Common myeloid progenitor, CD34-positive (primary cell): Measurements from ENCODE around the gene MGST2.

ENCODE experiments used
- CTCF ChIA-PET: fragments of 350-600 bp; sonication (Branson Sonifier 250); formaldehyde crosslinking; loops from one replicate; lab custom pipeline; 2021; ENCODE audit warnings: antibody characterized with exemption; lab: Charles Lee
- POLR2A ChIA-PET: fragments of 350-600 bp; sonication (Branson Sonifier 250); formaldehyde crosslinking; loops from one replicate; lab custom pipeline; 2021; ENCODE audit warnings: antibody characterized with exemption; lab: Charles Lee
- DNase-seq, 3 donors: peaks; one replicate each; pipeline versions ENCODE4 v3.0.0 to v3.0.0-alpha.2; 2013
- H3K27ac ChIP-seq, 2 experiments: 1 replicate in 1 of 2; 2 replicates in 1 of 2; pipeline ENCODE4 v1.7.0; 2013; ENCODE audit warnings: inconsistent platforms in 2 of 2, low read length in 2 of 2, mild to moderate bottlenecking in 2 of 2, low read depth in 1 of 2, moderate library complexity in 1 of 2; ENCODE audit not compliant: severe bottlenecking in 2 of 2, insufficient read depth in 1 of 2, poor library complexity in 1 of 2
- H3K27me3 ChIP-seq, 5 experiments: replicated peaks in 2 of 5; 1 replicate in 3 of 5; 2 replicates in 2 of 5; pipeline versions ENCODE4 v1.6.1 to v1.7.0; 2013; ENCODE audit warnings: low read length in 4 of 5, mild to moderate bottlenecking in 2 of 5, moderate library complexity in 2 of 5, inconsistent platforms in 1 of 5; ENCODE audit not compliant: insufficient read depth in 5 of 5, control insufficient read depth in 4 of 5
- H3K36me3 ChIP-seq, 4 experiments: 1 replicate in 2 of 4; 2 replicates in 2 of 4; pipeline versions ENCODE4 v1.6.1 to v1.7.0; 2013; ENCODE audit warnings: low read length in 3 of 4, control low read depth in 1 of 4, mild to moderate bottlenecking in 1 of 4; ENCODE audit not compliant: control insufficient read depth in 4 of 4, insufficient read depth in 4 of 4
- H3K4me1 ChIP-seq, 4 experiments: 1 replicate in 3 of 4; 2 replicates in 1 of 4; pipeline versions ENCODE4 v1.6.1 to v1.7.1; 2013; ENCODE audit warnings: low read length in 3 of 4, mild to moderate bottlenecking in 3 of 4, control low read depth in 1 of 4, inconsistent platforms in 1 of 4, moderate library complexity in 1 of 4; ENCODE audit not compliant: control insufficient read depth in 4 of 4, insufficient read depth in 4 of 4; ENCODE audit errors: control extremely low read depth in 1 of 4
- H3K4me3 ChIP-seq, 7 experiments: 1 replicate in 4 of 7; 2 replicates in 3 of 7; pipeline versions ENCODE4 v1.5.1 to v1.7.0; 2013; ENCODE audit warnings: mild to moderate bottlenecking in 7 of 7, low read length in 6 of 7, moderate library complexity in 6 of 7, inconsistent platforms in 2 of 7, low read depth in 2 of 7, control low read depth in 1 of 7; ENCODE audit not compliant: insufficient read depth in 4 of 7, control insufficient read depth in 1 of 7; ENCODE audit errors: extremely low read depth in 1 of 7
- H3K9me3 ChIP-seq, 5 experiments: 1 replicate in 4 of 5; 2 replicates in 1 of 5; pipeline versions ENCODE4 v1.6.1 to v1.7.1; 2013; ENCODE audit warnings: low read length in 4 of 5, mild to moderate bottlenecking in 2 of 5, inconsistent platforms in 1 of 5, low read depth in 1 of 5, moderate library complexity in 1 of 5; ENCODE audit not compliant: control insufficient read depth in 4 of 5, insufficient read depth in 2 of 5; ENCODE audit errors: control extremely low read depth in 1 of 5
- WGBS: methylation state at CpG from one replicate; pipeline ENCODE4 v1.1.5; 2013; ENCODE audit not compliant: insufficient coverage; 5-methylcytosine and 5-hydroxymethylcytosine counted together

Gene MGST2

DNA sequence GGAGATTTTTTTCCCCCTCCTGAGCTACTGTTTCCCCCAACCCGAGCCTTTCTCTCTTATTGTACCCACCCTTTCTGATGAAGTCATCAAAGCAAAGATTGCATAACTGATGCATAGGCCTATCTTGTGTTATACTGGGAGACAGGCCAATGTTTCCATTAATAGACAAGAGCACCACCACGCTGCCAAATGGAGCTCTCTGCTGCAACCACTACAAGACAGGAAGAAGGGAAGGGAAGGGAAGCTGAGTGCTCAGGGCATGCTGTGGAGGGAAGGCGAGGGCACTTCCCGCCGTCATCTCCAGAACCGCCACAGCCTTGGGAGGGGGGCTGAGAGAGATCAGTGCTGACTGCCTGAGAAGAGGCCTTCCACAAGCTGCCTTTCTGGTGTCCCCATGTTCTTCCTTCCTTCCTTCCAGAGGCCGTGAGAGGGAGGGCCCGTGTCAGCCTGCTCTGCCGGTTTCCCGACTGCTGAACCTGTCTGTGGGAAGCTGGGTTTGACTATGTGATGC is 75.0 kb downstream of the MGST2 start:
- H3K27ac ChIP-seq = no peak overlapping the region
- no peaks in the 10 kb centered on the region for H3K9me3 ChIP-seq
- peak; percentile 31 to 70 (median 63) for DNase-seq
- POLR2A ChIA-PET = interaction anchor here (0.6 kb wide), 1 partner anchor 25 kb away, joined by 3 read pairs; no protein-coding TSS in a partner anchor
- CTCF ChIA-PET = interaction anchor here (1.1 to 5.8 kb wide), 7 partner anchors 10 to 586 kb away, joined by 3 to 34 read pairs (median 3); no protein-coding TSS in a partner anchor
- H3K4me1 ChIP-seq = peaks cover 0 to 32% (median 22%) of the 10 kb centered on the region in 4 experiments
- no peaks in the 10 kb centered on the region for H3K27me3 ChIP-seq
- H3K4me3 ChIP-seq = peak overlapping the region in 1 of 7 experiments; percentile 29
- 0% methylated on average over 4 of the region's 10 CpGs for whole genome bisulfite sequencing
- no peaks in the 10 kb centered on the region for H3K36me3 ChIP-seq

DNA sequence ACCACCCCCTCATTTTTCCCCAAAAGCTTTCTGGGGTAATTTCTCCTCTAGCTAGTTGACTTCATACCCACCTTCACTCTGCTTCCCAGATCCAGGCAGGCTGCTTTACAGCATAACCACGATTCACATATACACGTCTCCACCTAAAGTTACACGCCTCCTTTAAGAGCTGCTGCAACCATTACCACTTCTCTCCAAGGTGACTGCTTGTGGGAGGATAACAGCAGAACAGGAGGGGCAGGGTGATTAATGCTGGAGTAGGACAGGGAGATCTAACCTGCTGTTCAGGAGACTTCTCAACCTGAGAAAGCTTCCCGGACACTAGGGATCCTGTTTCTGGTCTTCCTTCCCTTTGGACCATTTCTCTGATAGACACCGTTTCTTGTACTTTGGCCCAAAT is 77.4 kb downstream of the MGST2 start:
- ChIA-PET POLR2A (no interaction called here), CTCF (interaction anchor here (0.8 to 1.1 kb wide), 3 partner anchors 23 to 121 kb away, joined by 3 read pairs; no protein-coding TSS in a partner anchor)
- Histone ChIP-seq H3K36me3 (no peaks in the 10 kb centered on the region), H3K4me3 (no peak overlapping the region), H3K27me3 (no peaks in the 10 kb centered on the region), H3K4me1 (peaks cover 0 to 32% (median 24%) of the 10 kb centered on the region in 4 experiments), H3K27ac (no peak overlapping the region), H3K9me3 (no peaks in the 10 kb centered on the region)
- WGBS = 61% methylated on average over 3 of the region's 5 CpGs
- DNase-seq = no peak

DNA sequence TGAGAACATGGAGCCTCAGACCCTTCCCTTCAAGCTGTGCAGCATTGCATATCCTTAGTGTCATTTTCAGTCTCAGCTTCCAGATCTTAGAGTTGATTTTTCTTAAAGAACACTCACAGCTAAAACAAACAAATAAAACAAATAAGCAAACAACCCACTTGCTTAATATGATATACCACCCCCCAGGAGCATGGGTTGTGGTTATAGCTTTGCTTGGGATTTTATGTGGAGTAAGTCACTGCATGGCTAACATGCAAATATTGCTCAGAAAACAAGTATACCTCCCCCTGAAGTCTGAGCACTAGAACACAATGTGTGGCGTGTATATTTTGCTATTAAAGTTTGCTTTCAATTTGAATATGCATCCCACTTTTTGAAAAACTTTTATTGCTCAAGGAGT is 78.6 kb downstream of the MGST2 start:
- no peak overlapping the region for H3K27ac ChIP-seq
- H3K9me3 ChIP-seq = no peaks in the 10 kb centered on the region
- no peak for DNase-seq
- no peak overlapping the region for H3K4me3 ChIP-seq
- WGBS = 100% methylated on average over 1 of the region's 1 CpG
- H3K4me1 ChIP-seq = peaks cover 6 to 44% (median 34%) of the 10 kb centered on the region in 4 experiments
- H3K27me3 ChIP-seq = no peaks in the 10 kb centered on the region
- CTCF ChIA-PET = interaction anchor here (1.1 to 1.2 kb wide), 4 partner anchors 12 to 510 kb away, joined by 3 to 4 read pairs (median 4); no protein-coding TSS in a partner anchor
- POLR2A ChIA-PET = no interaction called here
- H3K36me3 ChIP-seq = no peaks in the 10 kb centered on the region

DNA sequence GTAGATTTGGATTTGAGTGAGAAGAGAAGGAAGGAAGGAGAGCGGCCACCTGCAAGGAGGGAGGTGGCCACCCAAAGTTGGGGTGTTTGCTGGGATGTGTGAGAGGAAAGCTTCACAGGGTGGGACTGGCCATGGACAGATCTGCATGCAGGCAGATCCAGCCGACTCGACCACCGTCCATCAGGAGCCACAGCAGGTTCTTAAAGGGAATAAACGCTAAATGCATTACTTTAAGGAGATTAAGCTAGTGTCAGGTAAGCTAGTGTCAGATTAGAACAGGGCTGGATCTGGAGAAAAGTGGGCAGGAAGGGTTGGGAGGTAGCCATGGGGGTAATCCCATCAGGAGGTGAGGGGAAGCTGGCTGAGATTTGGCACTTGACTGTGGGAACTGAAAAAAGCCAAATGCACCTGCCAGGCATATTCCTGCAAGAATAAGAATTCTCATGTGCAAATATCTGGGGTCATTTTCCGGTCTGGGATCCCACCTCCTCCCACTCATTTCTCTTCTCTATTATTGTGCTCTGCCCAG is 79.6 kb downstream of the MGST2 start:
- CTCF ChIA-PET = interaction anchor here (0.6 to 1.2 kb wide), 6 partner anchors 11 to 96 kb away, joined by 3 to 4 read pairs (median 4); no protein-coding TSS in a partner anchor
- no peaks in the 10 kb centered on the region for H3K9me3 ChIP-seq
- no peak for DNase-seq
- H3K4me3 ChIP-seq = no peak overlapping the region
- 98% methylated on average over 6 of the region's 6 CpGs for WGBS
- no peaks in the 10 kb centered on the region for H3K27me3 ChIP-seq
- peaks cover 7 to 47% (median 36%) of the 10 kb centered on the region in 4 experiments for H3K4me1 ChIP-seq
- POLR2A ChIA-PET = no interaction called here
- no peak overlapping the region for H3K27ac ChIP-seq
- no peaks in the 10 kb centered on the region for H3K36me3 ChIP-seq

DNA sequence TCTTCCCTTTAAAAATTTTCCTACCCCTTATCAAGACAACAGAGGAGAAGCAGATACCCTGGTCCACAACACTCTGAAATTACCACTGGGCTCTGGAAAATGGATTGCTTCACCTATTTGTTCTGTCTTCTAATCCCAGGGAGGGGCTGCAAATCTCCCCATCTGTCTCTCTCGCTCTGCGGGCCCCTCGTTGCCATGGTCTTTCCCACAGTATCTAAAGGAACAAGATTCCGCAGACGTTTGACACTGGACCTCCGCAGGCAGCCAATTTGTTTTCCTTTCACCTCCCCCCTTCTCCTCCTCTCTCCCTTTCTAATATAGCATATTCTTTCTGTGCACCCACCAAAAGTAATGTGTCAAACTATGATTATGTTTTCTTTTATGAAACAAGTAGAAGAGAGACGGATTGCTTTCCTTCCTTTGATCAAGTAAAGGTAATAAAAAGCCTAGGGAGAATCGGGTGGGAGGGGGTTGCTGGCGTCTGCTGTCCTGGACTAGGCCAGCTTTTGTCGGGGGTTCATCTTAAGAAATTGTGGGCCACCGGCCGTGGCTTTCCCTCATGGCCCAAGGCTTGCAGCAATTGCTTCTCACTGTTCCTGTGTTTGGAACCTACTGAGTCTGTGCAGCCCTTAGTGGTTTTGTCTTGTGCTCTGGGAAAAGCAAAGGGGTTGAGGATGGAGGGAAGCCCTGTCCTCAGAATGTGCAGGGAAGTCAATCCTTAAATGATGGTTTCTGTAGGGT is 81.0 kb downstream of the MGST2 start:
- H3K9me3 ChIP-seq = no peaks in the 10 kb centered on the region
- ChIA-PET POLR2A (no interaction called here), CTCF (interaction anchor here (1.2 kb wide), 2 partner anchors 10 to 12 kb away, joined by 3 to 5 read pairs; no protein-coding TSS in a partner anchor)
- WGBS = 97% methylated on average over 12 of the region's 12 CpGs
- H3K4me1 ChIP-seq = peaks cover 7 to 38% (median 24%) of the 10 kb centered on the region in 4 experiments
- no peak for DNase-seq
- no peaks in the 10 kb centered on the region for H3K27me3 ChIP-seq
- H3K4me3 ChIP-seq = no peak overlapping the region
- H3K36me3 ChIP-seq = no peaks in the 10 kb centered on the region
- no peak overlapping the region for H3K27ac ChIP-seq

DNA sequence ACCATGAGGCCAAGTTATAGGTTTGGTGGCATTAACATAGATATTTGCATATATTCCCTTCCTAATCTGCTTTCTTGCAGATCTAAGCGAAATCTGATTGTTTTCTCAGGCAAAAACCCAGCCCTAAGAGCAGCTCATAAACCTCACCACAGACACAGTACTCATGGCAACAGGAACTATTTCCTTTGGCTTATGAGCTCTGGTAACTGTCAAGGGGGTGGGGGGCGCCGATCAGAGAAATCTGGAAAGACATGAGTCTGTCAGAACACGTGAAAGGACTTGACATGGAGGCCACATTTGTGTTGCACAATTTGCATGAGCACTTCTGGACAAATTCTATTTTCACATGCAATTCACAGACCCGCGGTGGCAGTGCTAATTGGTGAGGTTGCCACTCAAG is 83.7 kb downstream of the MGST2 start:
- 60% methylated on average over 5 of the region's 6 CpGs for WGBS
- H3K27ac ChIP-seq = no peak overlapping the region
- POLR2A ChIA-PET = interaction anchor here (0.6 kb wide), 1 partner anchor 909 kb away, joined by 3 read pairs; no protein-coding TSS in a partner anchor
- H3K27me3 ChIP-seq = no peaks in the 10 kb centered on the region
- H3K4me3 ChIP-seq = peak overlapping the region in 1 of 7 experiments; percentile 4
- DNase-seq = peak in 2 of 3 donors; percentile 55 to 66
- H3K4me1 ChIP-seq = peaks cover 7 to 34% (median 21%) of the 10 kb centered on the region in 4 experiments
- no peaks in the 10 kb centered on the region for H3K36me3 ChIP-seq
- CTCF ChIA-PET = interaction anchor here (0.7 to 4.8 kb wide), 6 partner anchors 11 to 89 kb away, joined by 3 to 34 read pairs (median 4); no protein-coding TSS in a partner anchor
- no peaks in the 10 kb centered on the region for H3K9me3 ChIP-seq
